HG03571 (cell line): ENCODE results near the gene CST6.
A peak's percentile ranks its signal among the peaks of the same experiment; 100 is the strongest.

ENCODE experiments used
- ATAC-seq: cut with Tn5 transposase; IDR thresholded peaks from one replicate; pipeline ENCODE4 v1.9.1; 2021; ENCODE audit not compliant: unreplicated experiment

Gene CST6

GRCh38 chr11:66044757-66045156 is 32.9 kb downstream of the CST6 start:
- ATAC-seq: no peak

- ATAC-seq: no peak
Observed at GRCh38 chr11:66045177-66045639, 33.4 kb downstream of the CST6 start.

GRCh38 chr11:66046901-66047300 is 35.1 kb downstream of the CST6 start:
- no peak for ATAC-seq

GRCh38 chr11:66047541-66048365 is 35.9 kb downstream of the CST6 start:
- no peak for ATAC-seq

GRCh38 chr11:66048547-66049323 is 36.9 kb downstream of the CST6 start, which contains the start of gene GAL3ST3:
GAL3ST3 (minus strand) TSS chr11:66049161; CDS start chr11:66045415, 3,746 bp downstream.
- ATAC-seq: no peak

GRCh38 chr11:66050581-66051231 is 38.9 kb downstream of the CST6 start:
- ATAC-seq: no peak

- no peak for ATAC-seq
Observed at GRCh38 chr11:66051371-66051765, 39.6 kb downstream of the CST6 start.

GRCh38 chr11:66051766-66052663 is 40.2 kb downstream of the CST6 start, which contains the start of gene SF3B2:
SF3B2 (plus strand) TSS chr11:66052364; CDS start chr11:66052385, 21 bp downstream.
- peak; percentile 92 for ATAC-seq

- ATAC-seq: no peak
Observed at GRCh38 chr11:66052664-66052982, 40.8 kb downstream of the CST6 start.

GRCh38 chr11:66055021-66055420 is 43.2 kb downstream of the CST6 start:
- ATAC-seq: no peak

- no peak for ATAC-seq
Observed at GRCh38 chr11:66056501-66056900, 44.7 kb downstream of the CST6 start.

- ATAC-seq: no peak
Observed at GRCh38 chr11:66059966-66060680, 48.3 kb downstream of the CST6 start.

GRCh38 chr11:66061268-66061667 is 49.5 kb downstream of the CST6 start:
- ATAC-seq: no peak

GRCh38 chr11:66062408-66062807 is 50.6 kb downstream of the CST6 start:
- ATAC-seq: no peak
